GDM1 (cell line): Measurements from ENCODE around the gene C18orf63.
"Not testable (repeated sequence)": the region's sequence is repeated elsewhere in the genome, so short reads cannot be mapped to it uniquely, and the experiment has no call there.

Experiments used
- DNase-seq: peaks from one replicate; lab custom pipeline; 2025; lab: John Stamatoyannopoulos, UW

Gene C18orf63

DNA sequence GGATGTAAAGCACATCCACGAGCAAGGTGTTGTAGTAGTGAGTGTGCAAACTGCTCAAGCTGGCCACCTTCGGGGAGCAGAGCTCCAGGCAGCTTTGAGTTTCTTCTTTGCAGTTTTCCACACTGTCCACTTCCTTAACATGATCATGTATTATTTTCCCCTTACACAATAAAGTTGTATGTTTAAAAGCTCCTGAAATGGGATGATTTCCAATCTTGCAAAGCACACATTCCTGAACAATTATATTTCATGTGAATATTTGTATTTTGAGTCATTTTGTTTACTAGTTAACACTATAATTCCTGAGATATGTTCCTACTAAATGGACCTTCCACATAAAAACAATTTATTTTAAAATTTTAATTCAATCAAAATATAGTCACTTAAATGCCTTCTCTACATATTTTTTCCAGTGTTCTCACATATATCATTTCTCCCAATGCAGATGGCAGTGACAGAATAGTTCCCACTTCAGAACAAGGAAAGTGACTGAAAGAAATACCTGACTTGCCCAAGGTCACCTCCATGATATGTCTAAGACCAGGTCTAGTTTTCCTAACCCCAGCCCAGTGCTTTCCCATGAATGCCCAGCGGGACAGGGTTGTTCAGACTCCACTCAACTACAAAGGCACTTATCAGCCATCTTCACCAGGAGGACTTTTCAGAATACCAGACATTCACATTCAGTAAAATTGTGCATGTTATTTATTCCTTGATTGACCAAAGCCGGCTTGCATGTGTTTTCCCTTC, 29.4 kb upstream of the C18orf63 start:
- DNase-seq: no peak

DNA sequence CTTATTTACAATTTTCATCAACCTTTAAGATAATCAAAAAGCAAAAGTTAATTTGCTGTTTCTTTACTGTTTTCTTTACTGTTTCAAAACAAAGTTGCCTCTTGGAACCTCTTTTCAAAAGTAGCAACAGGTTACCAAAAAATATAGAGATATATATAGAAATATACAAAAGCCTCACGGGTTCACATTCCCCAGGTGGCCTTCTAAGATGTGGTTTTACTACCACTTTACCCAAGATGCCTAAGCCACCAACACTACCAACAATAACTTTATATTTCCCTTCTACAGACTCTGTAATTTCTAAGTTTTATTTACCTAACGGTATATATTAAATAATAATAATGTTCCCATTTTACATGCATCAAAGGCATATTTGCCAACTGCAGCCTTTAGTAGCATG, 28.8 kb upstream of the C18orf63 start:
- no peak for DNase-seq

DNA sequence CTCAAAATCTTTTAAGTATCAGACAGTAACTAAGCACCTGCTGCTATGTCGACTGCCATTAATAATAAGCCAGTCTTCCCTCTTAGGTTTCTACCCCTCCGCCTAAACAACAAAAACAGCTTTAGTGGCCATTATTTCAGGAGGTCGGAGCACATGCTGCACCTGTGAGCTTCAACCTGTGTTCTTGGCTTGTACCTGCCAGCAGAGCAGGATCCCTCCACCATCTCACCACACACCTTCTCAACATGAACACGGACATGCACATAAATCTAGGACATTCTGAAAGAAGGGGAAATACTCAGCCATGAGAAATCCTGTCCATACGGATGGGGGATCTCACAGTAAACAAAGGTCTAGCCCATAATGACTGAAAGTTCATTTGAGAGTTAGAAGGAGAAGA, 27.6 kb upstream of the C18orf63 start:
- DNase-seq: no peak

DNA sequence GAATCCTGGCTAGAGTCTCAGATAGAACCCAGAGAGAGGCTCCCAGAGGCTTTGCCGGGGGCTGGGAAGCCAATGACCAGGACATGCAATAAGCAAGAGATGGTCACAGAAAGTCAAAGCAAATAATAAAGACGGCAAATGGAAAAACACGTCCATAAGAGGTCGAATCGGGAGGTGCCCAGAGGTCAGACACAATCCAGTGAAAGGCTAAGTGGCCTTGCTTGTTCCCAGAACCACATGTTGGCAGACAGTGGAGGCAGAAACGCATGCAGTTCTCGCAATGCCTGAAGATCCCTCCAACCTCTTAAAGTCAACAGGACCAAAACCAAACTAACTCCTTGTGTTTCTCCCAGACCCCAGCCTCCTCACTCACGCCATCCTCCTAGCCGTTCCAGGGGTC, 26.9 kb upstream of the C18orf63 start:
- no peak for DNase-seq

DNA sequence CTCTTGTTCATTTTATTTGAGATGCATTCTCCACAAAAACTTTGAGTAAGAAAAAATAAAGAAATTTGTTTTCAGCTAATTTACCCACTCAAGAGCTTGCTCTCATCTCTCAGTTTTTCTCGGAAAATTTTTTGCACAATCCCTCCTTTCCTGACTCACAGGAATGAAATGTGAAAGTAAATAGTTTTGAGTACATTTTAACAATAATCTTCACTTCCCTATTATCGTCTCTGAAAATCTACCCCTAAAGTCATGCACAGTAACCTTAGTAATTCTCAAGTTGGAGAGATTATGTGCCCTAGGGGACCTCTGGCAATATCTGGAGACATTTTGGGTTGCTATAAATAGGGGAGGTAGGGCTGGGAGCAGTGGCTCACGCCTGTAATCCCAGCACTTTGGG, 26.5 kb upstream of the C18orf63 start:
- no peak for DNase-seq

DNA sequence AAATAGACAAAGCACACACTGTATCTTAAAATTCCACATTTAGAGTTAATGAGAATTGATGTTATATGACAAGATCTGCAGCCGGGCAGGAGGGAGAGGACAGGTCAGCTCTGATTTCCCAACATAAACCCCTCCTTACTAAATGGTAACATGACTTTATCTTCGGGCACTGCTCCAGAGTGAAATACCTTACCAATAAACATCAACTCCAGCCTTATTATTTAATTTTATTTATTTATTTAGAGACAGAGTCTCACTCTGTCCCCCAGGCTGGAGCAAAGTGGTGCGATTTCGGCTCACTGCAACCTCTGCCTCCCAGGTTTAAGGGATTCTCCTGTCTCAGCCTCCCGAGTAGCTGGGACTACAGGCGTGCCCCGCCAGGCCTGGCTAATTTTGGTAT, 25.6 kb upstream of the C18orf63 start:
- no peak for DNase-seq

DNA sequence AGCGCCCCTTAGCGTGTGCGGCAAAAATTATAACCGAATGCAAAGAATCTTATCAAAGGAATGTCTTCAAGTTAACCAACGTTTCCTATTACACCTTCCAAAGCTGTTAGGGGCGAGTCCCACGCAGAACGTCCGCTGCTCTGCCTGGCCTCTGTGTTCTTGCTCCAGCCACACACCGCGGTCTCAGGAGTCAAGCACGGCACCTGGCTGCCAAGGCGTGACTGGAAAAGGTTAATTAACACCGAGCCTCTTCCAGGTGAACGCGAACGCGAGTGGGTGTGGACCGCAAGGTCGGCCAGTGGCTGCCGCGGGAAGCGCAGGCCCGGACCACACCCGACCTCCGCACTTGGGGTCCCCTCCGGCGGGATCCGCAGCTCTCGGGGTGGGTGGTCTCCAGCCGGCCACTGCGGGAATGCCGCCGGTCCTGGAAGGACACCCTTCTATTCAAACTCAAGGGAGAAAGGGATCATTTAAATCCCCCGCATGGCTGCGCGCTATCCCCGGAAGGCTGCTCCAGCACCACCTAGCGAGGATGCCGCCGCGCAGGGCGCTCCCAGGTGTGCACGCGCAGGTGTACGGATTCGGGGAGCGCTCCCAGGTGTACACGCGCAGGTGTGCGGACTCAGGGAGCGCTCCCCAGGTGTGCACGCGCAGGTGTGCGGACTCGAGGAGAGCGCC, 24.7 kb upstream of the C18orf63 start:
- DNase-seq: no peak

DNA sequence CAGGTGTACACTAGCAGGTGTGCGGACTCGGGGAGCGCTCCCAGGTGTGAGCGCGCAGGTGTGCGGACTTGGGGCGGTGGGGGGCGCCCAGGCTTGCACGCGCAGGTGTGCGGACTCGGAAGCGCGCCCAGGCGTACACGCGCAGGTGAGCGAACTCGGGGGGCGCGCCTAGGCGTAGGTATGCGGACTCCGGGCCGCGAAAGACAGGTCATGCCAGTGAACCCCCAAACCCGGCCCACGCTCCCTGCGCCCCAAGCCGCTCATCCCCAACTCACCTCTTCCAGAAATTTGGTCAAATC, 24.2 kb upstream of the C18orf63 start:
- DNase-seq: no peak

DNA sequence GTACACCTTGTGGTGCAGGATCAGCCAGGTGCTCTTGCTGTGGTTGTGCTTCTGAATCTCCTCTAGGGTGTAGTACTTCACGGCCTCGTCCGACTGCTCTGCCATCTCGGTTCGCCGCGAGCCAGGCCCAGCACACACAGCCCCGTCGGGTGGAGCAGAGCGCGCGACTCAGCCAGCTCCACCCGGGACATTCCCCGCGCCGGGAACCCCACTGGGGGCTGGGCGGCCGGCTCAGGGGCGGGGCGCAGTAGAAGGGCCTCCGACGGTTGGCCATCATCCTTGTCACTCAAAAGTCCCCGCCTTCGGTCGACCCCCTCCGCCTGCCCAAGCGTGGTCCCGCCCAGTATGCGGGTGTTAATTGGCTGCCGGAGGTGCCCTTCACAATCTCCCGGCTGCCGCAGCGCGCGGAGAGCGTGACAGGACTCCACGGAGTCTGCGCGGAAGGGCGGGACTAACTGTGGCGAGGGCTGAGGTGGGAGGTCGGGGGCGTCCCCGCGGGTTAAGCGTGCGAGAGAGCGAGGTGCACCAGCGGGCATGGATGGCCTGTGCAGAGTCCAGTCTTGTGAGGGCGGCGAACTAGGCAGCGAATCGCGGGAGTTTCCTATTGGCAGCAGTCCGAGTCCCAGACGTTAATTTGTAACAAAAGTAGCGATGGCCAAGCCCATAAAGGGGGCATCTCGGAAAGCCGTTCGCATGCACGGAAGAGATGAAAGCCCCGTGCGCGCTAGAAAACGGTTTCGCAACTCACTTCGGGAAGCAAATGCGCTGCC, 23.7 kb upstream of the C18orf63 start, which contains the start of gene CYB5A:
Gene CYB5A, minus strand, starts transcription at position 193 of the 770 bp plus-strand sequence. Its CDS starts 88 bp downstream, at position 105.
- peak; percentile 87 for DNase-seq

DNA sequence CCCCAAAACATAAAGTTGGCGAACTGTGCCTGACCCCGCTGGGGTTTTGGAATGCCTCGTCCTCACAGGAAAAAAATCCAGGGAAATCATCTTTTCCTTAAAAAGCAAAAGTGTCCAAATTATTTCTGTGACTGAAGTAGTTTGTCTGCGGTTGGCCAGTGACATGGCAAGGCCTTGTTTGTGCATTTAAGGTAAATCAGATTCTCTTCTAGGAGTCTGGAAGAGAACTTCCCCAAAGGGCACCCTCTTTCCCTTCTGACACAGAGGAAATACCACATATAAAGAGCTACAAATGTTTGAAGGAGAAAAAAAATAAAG, 23.1 kb upstream of the C18orf63 start:
- DNase-seq: no peak

DNA sequence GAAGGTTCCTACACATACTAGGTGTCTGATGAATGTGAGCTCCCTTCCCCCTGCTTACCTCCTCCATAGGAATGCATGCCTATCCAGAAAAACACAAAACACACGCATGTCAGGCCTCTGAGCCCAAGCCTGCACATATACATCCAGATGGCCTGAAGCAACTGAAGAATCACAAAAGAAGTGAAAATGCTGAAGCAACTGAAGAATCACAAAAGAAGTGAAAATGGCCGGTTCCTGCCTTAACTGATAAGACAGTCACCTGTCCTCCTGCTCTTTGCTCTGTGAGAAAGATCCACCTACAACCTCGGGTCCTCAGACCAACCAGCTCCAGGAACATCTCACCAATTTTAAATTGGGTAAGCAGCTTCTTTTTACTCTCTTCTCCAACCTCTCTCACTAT, 22.7 kb upstream of the C18orf63 start:
- DNase-seq: not testable (repeated sequence)

DNA sequence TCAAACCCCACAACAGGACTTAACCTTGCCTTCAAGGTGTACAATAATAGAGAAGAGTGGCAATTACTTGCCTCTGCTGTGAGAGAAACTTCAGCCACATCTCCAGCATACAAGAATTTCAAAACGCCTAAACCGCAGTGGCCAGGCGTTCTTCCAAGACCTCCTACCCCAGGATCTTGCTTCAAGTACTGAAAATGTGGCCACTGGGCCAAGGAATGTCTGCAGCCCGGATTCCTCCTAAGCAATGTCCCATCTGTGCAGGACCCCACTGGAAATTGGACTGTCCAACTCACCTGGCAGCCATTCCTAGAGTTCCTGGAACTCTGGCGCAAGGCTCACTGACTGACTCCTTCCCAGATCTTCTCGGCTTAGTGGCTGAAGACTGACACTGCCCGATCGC, 21.1 kb upstream of the C18orf63 start:
- DNase-seq: no peak

DNA sequence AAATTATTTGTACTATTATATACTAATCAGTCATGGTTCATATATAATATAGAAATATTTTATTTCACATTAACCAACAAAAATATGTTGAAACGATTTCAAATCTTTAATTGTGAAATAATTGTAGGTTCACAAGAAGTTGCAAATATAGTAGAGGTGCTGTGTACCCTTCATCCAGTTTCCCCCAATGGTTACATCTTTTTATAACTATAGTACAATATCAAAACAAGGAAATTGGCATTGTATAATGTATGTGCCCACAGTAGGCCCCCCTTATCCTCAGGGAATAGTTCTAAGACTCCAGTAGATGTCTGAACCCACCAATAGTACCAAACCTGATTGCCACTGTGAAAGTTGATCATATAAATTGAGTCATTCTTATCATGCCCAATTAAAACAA, 16.5 kb upstream of the C18orf63 start:
- no peak for DNase-seq

DNA sequence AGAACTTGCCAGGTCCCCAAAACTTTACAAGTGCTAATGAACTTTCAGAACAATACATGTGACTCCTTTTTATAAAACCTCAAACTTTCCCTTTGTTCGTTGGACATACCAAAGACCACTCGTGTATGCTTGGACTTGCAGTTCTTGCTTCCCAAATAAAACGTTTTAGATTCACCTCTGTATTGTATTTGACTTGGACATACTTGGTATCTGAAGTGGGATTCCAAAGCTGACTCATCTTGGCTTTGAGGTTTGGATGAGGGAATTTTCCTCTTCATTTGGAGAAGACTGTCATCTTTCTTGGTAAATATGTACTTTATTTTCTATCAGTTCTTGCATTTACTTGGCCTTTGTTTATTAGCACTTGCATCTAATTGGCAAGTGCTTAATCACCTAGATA, 15.9 kb upstream of the C18orf63 start:
- DNase-seq: no peak

DNA sequence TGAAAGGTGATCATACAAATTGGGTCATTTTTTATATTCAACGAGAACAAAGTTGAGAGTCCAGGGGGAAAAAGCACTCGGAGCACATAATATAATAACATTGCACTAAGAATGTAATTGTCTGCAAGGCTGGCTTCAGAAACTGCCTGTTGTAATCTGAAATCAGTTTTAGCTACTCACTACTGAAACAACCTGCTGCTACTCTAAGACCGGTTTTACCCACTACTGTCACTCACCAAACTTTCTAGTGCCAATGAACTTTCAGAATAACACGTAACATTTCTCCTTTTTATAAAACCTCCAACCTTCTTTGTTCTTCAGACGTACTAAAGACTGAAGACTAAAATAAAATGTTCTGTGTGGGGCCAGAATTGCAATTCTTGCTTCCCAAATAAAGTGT, 12.3 kb upstream of the C18orf63 start:
- no peak for DNase-seq

DNA sequence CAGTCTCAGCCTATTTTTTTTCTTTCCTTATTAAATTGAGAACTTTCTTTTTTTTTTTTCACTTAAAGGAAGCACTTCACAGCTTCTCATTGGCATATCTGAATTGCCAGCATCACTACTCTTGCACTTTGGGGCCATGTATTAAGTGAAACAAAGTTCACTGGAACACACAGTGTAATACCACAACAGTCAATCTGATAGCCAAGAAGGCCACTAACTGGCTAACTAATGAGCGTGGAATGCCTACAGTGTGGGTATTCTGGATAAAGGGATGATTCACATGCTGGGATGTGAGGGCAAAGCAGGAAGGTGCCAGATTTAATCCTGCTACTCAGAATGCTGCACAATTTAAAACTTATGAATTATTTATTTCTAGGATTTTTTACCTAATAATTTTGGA, 11.7 kb upstream of the C18orf63 start:
- no peak for DNase-seq

DNA sequence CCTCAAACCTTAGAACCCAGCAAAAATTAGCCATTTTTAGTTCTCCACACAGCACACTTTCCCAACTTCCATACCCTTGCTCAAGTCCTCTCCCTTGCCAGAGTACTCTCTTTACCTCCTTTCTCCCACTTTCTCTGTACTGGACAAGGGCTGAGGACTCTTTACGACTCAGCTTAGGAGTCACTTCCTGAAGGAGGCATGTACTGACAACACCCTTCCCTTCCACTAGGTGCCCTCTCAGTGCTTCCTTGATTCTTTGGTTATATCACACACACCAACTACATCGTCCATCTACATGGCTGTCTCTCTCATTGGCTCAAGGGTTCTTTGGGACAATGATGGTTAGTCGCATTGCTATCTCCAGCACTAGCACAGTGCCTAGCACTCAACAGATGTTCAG, 5.2 kb upstream of the C18orf63 start:
- DNase-seq: no peak

DNA sequence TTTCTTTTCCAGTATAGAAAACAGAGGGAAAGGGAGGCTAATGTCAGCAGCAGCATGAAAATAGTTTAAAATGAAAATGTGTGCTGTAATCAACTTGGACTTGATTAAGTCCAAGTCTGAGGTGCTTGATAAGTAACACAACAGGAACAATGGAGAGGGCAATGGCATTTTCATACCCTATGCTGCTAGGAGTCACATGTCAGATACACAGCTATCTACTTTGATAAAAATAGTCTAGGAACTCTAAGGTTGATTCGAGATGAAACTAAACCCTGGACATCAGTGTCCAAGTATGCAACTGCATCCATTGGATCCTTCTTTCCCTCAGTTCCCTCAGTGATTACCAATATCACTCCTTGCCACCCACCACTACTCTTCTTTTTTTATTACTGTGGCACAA, 4.6 kb upstream of the C18orf63 start:
- no peak for DNase-seq

DNA sequence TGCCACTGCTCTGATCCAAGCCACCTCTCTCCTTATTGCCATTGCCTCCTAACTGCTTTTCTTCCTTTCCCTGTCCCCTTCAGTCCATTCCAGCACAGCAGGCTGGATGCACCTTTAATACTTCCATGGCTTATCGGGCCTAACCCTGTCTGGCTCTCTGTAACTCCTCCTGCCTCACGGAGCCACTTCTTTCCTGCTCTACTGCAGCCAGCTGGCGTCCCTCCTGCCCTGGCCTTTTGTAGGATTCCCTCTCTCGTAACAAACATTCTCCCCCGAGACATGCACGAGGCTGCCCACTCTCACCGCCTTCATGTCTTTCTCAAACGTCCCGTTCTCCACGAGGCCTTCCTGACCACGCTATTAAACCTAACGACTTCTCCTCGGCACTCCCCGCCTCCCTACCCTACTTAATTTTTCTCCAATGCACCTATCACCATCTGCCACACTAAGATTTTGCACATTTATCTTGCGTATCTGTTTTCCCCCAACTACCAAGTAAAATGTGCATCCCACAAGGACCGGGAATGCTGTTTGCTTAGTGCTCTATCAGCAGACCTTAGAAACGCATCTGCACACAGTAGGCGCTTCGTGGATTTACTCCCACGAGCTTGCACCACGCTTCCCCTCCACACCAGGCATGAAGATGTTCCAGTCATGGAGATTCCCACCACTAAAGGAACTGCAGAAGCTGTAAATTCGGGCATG, 728 bp upstream of the C18orf63 start:
- DNase-seq: no peak

DNA sequence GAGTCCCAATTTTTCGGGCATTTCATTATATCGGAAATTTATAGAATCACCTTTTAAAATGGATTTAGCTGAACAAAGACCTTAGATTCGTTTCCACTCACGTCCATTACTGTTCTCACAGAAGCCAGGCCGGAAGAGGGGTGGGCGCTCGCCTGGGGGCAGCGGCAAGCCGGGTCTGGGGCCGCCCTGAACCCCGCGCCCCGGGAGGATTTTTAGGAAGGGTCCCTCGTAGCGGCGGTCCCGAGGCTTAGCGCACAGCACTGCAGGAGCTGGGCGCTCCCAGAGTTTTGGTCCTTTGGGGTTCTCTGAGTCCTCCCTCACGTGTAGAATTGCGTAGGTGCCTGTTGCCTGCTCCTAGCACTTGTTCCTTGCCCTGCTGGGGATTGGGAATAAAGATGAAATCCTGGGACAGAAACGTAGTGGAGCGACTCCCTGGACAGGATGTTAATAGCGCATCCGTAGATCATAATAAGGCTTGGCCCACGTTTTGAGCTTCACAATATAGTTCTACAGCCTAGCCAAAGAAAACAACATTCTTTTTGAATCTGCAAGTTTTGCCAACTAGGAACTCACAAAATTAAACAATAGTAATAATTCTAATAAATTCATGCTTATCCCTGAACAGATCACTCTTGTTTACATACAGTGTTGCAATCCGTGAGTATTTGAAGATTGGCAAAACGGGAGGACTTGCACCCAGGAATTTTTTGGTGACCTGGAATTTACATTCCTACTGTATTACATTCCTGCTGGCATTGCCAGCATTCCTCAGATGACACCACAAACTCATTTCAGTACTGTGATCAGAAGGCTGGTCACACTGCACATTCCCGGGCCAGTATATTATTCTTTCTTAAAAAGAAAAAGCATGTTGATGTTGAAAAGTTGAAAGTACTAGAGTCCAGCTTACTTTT, 875 bp downstream of the C18orf63 start:
- DNase-seq: no peak

DNA sequence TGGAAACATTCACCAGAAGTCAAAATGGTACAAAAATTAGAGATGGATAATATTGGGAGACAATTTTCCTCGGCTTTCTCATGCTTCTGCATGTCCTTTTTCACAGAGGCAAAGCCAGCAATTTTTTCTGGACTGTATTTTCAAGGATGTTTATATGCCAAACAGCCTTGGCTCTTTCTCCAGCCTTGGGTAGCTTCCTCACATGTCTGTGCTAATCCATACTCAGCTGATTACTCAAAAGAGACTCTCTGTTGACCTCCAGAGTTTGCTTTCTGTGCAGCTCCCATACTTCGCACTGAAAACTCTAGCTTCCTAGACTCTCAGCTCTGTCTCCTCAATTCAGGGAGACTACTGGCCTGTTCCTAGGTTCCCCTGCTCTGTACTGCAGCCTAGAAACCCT, 10.6 kb downstream of the C18orf63 start:
- no peak for DNase-seq

DNA sequence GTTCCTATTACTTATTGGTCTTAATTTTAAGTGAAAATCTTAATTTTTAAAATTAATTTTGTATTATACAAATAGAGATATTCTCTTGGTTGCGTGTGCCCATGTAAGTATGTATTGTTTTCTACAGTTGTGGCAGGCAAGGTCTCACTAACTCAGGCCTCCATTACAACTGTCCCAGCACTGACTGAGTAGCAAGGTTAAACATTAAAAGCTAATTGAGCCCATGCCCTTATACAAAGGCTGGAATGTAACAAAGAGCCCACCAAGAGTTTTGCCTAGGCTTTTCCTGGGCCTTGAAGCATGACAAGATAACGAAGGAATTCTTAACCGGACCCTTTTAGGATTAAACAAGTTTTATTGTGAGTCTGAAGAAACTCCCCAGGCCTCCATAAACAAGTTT, 11.2 kb downstream of the C18orf63 start:
- DNase-seq: not testable (repeated sequence)
